GM18526 (cell line): ENCODE measurements around the gene CDH3.

ENCODE experiments used
- POLR2A ChIP-seq: IDR thresholded peaks from 3 replicates; pipeline ENCODE4 v1.6.1; 2011; ENCODE audit not compliant: insufficient read length; ENCODE audit errors: extremely low read depth

The CDH3 gene

DNA sequence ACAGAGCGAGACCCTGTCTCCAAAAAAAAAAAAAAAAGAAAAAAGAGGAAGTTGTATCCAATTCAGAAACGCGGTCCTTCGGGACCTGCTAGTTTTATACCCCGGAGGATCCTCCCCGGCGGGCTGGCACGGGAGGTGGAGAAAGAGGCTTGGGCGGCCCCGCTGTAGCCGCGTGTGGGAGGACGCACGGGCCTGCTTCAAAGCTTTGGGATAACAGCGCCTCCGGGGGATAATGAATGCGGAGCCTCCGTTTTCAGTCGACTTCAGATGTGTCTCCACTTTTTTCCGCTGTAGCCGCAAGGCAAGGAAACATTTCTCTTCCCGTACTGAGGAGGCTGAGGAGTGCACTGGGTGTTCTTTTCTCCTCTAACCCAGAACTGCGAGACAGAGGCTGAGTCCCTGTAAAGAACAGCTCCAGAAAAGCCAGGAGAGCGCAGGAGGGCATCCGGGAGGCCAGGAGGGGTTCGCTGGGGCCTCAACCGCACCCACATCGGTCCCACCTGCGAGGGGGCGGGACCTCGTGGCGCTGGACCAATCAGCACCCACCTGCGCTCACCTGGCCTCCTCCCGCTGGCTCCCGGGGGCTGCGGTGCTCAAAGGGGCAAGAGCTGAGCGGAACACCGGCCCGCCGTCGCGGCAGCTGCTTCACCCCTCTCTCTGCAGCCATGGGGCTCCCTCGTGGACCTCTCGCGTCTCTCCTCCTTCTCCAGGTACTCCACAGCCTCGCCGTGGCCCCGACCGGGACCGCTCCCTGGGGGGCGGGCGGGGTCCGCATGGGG, at the start of gene CDH3:
TSS of gene CDH3 (plus strand) at position 596 of the 779 bp plus-strand sequence. CDS start at position 666, 70 bp downstream.
- TF ChIP-seq POLR2A, result no peak

DNA sequence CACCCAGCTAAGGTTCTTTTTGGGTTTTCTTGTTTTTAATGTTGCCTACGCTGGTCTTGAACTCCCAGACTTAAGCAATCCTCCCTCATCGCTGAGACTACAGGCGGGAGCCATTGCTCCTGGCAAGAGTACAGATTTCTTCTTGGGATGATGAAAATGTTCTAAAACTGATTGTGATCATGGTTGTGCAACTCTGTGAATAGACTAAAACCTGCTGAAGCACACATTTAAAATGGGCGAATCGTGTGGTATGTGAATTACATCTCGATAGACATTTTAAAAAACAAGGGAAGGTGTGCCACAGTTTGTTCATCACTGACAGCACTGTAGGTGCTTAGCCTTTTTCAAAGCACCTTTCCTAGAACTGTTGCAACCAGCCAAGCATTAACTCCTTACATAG, 48.8 kb upstream of the CDH3 start:
- TF ChIP-seq POLR2A, result no peak

DNA sequence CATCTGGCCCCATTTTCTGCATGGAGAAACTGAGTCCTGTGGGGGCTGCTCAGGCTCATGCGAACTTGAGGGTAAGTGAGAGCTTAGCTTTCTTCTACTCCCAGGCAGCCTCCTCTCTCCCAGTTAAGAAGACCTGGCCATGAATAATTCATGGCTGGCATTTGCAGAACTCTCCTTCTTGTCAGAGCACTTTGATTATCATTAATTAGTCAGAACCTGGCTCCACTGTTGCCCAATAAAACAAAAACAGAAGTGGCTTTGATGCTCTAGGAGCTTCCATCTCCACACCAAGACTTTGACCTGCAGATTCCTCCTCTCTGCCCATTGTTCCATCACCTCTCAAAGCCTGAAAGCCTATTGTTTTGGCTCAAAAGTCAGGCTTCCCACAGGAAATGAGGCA, 45.5 kb upstream of the CDH3 start:
- no peak for TF ChIP-seq POLR2A

DNA sequence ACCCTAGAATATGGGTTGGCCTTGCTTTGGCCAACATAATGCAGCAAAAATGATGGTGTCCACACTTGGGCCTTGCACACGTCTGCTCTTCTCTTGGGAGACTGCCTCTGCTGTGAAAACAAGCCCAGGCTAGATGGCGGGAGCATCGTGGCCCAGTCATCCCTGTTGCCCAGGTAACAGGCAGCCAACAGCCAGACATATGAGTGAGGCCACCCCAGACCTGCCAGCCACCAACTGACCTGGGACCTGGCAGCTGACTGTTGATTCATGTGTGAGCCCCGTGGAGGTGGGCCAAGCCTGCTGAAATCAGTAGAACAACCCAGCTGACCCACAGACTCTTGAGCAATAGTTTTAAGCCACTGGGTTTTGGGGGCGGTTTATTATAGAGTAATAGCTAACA, 39.4 kb upstream of the CDH3 start:
- TF ChIP-seq POLR2A, result no peak

DNA sequence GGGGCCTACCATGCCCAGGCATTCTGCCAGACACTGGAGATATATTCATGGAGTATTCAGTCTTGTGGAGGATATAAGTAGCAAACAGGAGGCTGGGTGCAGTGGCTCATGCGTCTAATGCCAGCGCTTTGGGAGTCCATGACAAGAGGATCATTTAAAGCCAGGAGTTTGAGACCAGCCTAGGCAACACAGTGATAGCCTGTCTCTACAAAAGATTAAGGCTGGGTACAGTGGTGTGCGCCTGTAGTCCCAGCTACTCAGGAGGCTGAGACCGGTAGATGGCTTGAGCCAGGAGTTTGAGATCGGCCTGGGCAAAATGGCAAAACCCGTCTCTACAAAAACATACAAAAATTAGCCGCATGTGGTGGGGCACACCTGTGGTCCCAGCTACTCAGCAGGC, 37.7 kb upstream of the CDH3 start:
- TF ChIP-seq POLR2A, result no peak

DNA sequence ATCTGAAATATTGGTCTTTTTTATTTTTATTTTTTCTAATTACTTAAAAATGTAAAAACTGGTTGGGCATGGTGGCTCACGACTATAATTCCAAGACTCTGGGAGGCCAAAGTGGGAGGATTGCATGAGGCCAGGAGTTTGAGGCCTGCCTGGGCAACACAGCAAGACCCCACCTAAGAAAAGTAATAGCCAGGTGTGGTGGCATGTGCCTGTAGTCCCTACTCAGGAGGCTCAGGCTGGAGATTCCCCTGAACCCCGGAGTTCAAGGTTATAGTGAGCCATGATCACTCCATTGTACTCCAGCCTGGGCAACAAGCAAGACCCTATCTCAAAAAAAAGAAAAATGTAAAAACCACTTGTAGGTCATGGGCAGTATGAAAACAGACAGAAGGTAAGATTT, 36.8 kb upstream of the CDH3 start:
- no peak for TF ChIP-seq POLR2A

DNA sequence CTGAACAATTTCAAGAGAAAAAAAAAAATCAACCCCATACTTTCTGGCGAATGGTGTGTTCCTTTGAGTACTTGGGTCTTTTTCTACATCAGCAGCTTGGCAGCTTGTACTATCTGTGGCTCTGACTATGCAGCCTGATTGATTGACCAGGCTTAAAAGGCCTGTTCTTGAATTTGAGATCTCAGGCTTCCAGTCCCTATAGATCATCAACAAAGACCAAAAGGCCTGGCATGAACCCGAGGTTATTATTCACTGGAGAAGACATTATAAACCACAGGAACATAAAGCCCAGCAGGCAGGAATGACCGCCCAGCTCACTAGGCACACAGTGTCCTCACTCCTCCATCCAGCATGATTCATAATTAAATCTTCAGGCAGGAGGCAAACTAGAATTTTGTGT, 32.1 kb upstream of the CDH3 start:
- TF ChIP-seq POLR2A, result no peak

DNA sequence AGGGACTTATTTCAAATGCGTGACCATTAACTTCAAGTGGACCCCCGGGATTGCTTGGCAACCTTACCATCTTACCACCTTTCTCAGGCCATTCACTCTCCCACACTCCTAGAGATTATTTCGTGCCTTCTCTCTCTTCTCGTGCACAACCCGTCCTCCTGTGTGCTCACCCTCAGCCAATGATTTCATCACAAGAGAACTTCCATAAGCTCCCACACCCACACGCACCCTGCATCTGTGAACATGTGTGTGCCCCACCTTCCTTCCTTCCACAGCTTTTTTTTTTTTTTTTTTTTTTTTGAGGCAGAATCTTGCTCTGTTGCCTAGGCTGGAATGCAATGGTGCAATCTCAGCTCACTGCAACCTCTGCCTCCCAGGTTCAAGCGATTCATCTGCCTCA, 27.4 kb upstream of the CDH3 start:
- no peak for TF ChIP-seq POLR2A

DNA sequence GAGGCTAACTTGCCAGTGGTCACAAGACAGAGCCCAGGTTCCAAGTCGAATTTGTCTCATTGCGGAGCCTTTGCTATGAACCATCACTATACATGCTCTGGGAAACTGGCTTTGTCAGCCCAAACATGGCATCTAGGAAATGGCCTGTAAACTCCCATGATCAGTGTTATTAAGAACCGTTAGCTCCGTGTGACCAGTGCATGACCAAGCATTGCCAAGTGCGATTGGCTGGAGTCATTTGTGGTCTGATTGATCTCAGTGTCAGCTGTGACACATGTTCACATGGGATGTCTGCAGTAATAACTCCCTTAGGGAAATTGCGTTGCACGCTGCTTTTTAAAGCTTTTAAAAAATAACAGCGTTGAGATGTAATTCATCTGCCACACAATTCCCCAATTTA, 18.6 kb upstream of the CDH3 start:
- TF ChIP-seq POLR2A, result no peak

DNA sequence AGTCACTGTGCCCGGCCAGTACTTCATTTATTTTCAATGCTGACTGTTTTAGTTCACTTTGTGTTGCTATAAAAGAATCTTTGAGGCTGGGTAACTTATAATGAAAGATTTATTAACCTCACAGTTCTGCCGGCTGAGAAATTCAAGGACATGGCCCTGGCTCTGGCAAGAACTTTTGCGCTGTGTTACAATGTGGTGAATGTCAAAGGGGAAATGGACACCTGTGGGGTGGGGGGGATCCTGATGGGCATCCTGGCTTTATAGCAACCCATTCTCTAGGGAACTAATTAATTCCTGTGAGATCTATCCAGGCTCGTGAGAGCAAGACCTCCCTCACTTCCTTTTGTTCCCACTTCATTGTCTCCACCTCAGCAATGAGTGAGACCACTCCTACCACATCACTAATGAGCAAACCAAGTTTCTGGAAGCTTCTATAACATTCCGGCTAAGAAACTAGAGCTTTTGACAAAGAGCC, 17.1 kb upstream of the CDH3 start:
- TF ChIP-seq POLR2A, result no peak

DNA sequence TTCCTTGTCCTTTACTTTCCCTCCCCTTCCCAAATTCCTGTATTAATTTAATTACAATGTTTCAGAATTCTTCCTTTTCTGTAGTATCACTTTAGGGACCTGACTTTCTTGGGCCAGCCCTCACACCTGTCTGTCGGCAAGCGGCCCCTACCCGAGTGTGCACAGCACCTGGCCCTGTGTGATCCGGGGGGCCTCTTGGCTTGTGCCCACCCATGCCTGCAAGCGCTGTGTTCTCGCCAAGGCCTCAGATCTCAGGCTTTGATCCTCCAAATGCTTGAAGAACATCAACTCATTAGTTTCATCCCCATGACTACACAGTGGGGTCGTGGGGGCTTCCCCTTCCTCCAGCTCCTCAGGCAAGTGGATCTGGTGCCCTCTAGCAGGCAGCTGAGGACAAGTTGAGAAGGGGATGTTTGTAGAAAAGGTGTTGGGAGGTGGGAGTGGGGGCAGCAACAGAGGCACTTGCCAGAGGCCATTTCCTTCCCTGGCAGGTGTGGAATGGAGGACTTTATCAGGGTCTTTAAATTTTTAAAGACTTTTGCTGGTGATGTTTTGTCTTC, 15.7 kb upstream of the CDH3 start:
- TF ChIP-seq POLR2A, result no peak

DNA sequence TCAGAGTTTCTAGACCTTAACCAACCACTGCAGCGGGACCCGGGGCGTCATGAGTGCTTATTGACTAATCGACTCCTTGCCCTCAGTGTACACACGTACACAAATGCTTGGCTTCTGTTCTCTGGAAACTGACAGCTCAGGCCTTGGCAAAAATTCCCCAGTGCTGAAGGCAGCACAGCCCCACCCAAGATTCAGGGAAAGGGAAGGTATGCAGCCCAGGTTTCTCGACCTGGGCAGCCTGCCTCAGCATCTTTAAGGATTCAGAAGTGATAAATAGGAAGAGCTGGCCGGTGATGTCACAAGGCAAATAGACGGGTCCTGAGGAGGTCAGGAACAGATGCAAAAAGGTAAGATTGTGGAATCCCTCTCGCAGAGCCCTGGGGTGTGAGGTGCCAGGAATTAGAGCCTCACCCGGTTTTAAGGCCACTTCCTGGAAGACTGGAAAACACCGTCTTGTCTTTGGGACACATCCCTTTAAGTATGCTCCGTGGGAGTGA, 9.0 kb upstream of the CDH3 start:
- no peak for TF ChIP-seq POLR2A

DNA sequence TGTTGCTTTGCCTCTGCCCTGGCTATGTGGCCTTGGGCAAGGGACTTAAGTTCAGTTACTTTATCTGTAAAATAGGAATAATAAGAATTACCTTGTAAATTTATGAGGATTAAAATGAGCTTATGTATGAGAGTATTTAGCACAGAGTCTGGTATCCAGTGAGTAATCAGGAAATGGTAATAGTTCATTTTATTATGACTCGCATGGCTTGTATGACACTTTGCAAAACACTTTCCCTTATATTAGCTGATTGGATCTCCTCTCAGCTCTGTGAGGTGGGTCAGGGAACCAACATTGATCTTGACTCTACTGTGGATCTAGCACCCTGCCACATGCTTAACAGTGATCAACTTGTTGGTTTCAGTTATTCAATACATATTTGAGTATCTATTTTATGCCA, 8.3 kb upstream of the CDH3 start:
- no peak for TF ChIP-seq POLR2A

DNA sequence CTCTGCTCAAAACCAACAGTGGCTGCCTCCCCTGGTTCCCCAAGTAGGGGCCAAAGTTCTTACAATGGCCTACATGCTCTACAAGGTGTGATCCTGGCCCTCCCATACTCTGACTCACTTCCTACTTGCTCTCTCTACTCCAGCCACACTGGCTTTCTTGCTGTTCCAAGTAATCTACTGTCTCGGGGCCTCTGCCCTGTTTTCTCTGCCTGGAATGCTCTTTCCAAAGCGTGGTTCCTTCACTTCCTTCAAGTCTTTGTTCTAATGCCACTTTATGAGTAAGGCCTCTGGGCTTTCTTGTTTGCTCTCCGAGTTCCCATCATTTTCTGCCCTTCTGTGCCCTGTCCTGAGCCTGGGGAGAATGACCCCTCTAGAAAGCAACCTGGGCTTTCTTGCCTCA, 4.1 kb upstream of the CDH3 start:
- no peak for TF ChIP-seq POLR2A

DNA sequence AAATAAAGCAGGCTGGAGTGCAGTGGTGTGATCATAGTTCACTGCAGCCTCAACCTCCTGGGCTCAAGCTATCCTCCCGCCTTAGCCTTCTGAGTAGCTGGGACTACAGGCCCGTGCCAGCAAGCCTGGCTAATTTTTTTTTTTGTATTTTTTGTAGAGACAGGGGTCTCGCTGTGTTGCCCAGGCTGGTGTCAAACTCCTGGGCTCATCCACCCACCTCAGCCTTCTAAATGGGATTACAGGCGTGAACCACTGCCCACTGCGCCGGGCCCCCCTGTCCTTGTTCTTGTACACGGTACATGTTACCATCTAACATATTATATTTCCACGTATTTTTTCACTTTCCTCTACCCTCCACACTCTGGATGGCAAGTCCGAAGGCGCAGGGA, 3.1 kb upstream of the CDH3 start:
- no peak for TF ChIP-seq POLR2A

DNA sequence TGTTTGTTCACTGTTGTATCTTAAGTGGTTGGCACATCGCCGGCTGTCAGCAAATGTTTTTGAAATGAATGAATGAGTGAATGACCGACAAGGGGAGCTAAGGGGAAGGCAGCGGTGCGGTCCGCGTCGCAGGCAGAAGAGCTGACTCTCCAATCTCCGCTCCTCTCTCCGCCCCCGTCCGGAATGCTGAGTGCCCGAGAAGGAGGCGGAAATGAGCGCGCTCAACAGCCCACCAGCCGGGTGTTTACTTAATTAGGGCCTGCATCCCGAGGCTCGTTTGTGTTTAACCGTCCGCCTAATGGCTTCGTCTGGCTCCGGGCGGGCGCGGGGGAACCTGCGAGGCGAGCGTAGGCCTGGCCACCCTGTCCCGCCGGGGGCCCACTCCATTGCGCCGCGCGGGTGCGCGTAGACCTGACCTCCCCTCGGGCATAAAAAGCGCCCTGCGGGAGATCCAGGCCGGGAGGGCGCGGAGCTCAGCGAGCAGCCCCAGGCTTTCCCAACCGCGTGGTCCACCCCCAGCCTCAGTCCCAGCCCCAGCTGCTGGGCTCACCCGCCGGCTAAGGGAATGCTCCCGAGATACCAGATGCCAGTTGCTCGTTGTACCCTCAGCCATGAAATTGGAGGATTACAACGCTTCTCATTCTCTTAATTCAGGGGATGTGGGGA, 2.5 kb upstream of the CDH3 start:
- no peak for TF ChIP-seq POLR2A

DNA sequence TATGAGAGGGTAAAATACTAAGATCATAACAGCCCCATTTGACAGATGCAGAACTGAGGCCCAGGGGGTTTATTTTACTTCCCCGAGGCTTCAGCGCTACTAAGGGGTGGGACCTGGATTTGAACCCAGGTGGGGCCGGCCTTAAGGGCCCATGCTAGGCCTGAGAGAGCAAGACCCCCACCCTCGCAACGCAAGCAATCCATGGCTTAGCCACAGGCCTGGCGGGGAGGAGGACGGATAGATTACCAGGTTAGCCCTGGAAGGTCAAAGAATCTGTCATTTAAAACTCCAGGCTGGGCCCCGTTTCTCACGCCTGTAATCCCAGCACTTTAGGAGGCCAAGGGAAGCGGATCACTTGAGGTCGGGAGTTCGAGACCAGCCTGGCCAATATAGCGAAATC, 1.9 kb upstream of the CDH3 start:
- no peak for TF ChIP-seq POLR2A

DNA sequence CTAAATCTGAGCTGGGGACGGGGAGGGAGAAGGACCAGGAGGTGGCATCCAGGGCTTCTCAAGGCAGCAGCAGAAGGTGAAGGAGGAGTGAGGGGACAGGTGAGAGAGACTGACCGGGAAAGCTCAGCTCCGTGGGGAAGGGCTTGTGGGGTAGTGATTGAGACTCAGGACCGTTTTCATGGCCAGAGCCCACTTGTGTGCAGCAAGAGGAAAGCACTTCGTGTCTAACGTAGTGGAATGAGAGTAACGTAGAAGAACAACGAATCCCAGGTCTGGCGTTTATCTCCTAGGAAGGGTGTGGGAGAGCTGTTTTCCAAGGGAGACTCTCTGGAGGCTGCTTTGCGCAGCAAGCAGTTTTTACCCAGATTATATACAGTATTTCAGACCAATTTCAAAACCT, 1.3 kb upstream of the CDH3 start:
- no peak for TF ChIP-seq POLR2A
